Natural killer cell (primary cell): ENCODE measurements around the gene THSD7B. TPM values are rescaled to one million over a fixed set of nuclear protein-coding genes. Genes with fewer than 3 reads are reported as not detected.

ENCODE experiments used
- ATAC-seq, 3 donors: fragments of 150-1000 bp in 2 of 3; fragments of 200-7000 bp in 1 of 3; cut with Tn5 transposase; 1 replicate in 1 of 3; 2 replicates in 2 of 3; pipeline ENCODE4 v1.10.0; 2021; ENCODE audit warnings: mild to moderate bottlenecking in 2 of 3, moderate library complexity in 2 of 3
- DNase-seq, 2 donors: peaks; one replicate each; pipeline versions ENCODE4 v3.0.0 to v3.0.0-alpha.2; 2013 to 2021; ENCODE audit warnings: mixed read lengths in 1 of 2
- H3K27ac ChIP-seq: one replicate; pipeline ENCODE4 v1.5.1; 2013; ENCODE audit warnings: mild to moderate bottlenecking, low read length
- H3K27me3 ChIP-seq: one replicate; pipeline ENCODE4 v1.6.1; 2013; ENCODE audit warnings: low read length; ENCODE audit not compliant: control insufficient read depth, insufficient read depth
- H3K36me3 ChIP-seq: one replicate; pipeline ENCODE4 v1.6.1; 2013; ENCODE audit warnings: low read length; ENCODE audit not compliant: control insufficient read depth, insufficient read depth
- H3K4me1 ChIP-seq: one replicate; pipeline ENCODE4 v1.6.1; 2013; ENCODE audit warnings: low read length; ENCODE audit not compliant: control insufficient read depth, insufficient read depth
- H3K4me3 ChIP-seq: one replicate; pipeline ENCODE4 v1.5.1; 2013; ENCODE audit warnings: low read length
- H3K9me3 ChIP-seq: one replicate; pipeline ENCODE4 v1.6.1; 2013; ENCODE audit warnings: low read length; ENCODE audit not compliant: control insufficient read depth, insufficient read depth
- H3K27ac Mint-ChIP-seq, 2 donors: one replicate each; pipeline ENCODE4 v1.8.0; 2022; ENCODE audit warnings: mild to moderate bottlenecking in 2 of 2, mixed read lengths in 2 of 2, moderate library complexity in 1 of 2
- H3K27me3 Mint-ChIP-seq, 2 donors: one replicate each; pipeline ENCODE4 v1.8.0; 2022; ENCODE audit warnings: low read depth in 2 of 2, mixed read lengths in 2 of 2
- H3K36me3 Mint-ChIP-seq: one replicate; pipeline ENCODE4 v1.8.0; 2022; ENCODE audit warnings: mixed read lengths
- H3K4me1 Mint-ChIP-seq, 2 donors: one replicate each; pipeline ENCODE4 v1.8.0; 2022; ENCODE audit warnings: mixed read lengths in 2 of 2
- H3K4me3 Mint-ChIP-seq: one replicate; pipeline ENCODE4 v1.8.0; 2022; ENCODE audit warnings: mild to moderate bottlenecking, moderate library complexity, mixed read lengths
- H3K9me3 Mint-ChIP-seq, 2 donors: one replicate each; pipeline ENCODE4 v1.8.0; 2022; ENCODE audit warnings: mixed read lengths in 2 of 2
- WGBS: methylation state at CpG from one replicate; pipeline ENCODE4 v1.1.7; 2013; ENCODE audit warnings: missing lambda C conversion rate; ENCODE audit not compliant: insufficient coverage; 5-methylcytosine and 5-hydroxymethylcytosine counted together
- intact Hi-C: fragments of 100-400 bp; cut with micrococcal nuclease; formaldehyde crosslinking; loops from one replicate; pipeline ENCODE4 v1.14.2; 2022
- total RNA-seq, 4 donors: library from RNA; stranded (reverse); fragments of 120-200 nt in 1 of 4; gene quantifications; one replicate each; pipeline versions ENCODE4 v1.2.3 to v1.2.4, GENCODE V29; 2013 to 2022
- TF ChIP-seq, protein P1 (sequence below): fragments of 200-600 bp; IDR thresholded peaks from one replicate; pipeline ENCODE4 v1.8.0; 2022; ENCODE audit warnings: antibody characterized with exemption

THSD7B gene
- total RNA-seq, 3 donors from 2014 or later (not counting 1 experiment from before 2014, with no cell fraction given), result not detected

- Histone ChIP-seq H3K9me3 (peaks cover 2% of the 10 kb centered on the region), H3K4me1 (no peaks in the 10 kb centered on the region), H3K4me3 (no peak overlapping the region), H3K27ac (no peak overlapping the region), H3K27me3 (no peaks in the 10 kb centered on the region), H3K36me3 (no peaks in the 10 kb centered on the region)
- TF ChIP-seq, protein P1, sequence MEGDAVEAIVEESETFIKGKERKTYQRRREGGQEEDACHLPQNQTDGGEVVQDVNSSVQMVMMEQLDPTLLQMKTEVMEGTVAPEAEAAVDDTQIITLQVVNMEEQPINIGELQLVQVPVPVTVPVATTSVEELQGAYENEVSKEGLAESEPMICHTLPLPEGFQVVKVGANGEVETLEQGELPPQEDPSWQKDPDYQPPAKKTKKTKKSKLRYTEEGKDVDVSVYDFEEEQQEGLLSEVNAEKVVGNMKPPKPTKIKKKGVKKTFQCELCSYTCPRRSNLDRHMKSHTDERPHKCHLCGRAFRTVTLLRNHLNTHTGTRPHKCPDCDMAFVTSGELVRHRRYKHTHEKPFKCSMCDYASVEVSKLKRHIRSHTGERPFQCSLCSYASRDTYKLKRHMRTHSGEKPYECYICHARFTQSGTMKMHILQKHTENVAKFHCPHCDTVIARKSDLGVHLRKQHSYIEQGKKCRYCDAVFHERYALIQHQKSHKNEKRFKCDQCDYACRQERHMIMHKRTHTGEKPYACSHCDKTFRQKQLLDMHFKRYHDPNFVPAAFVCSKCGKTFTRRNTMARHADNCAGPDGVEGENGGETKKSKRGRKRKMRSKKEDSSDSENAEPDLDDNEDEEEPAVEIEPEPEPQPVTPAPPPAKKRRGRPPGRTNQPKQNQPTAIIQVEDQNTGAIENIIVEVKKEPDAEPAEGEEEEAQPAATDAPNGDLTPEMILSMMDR, result no peak
- Mint-ChIP-seq H3K36me3 (no peaks in the 10 kb centered on the region), H3K4me1 (no peaks in the 10 kb centered on the region), H3K27ac (no peak overlapping the region), H3K4me3 (no peak overlapping the region), H3K27me3 (no peaks in the 10 kb centered on the region), H3K9me3 (peaks cover 4 to 5% of the 10 kb centered on the region in 2 donors)
- DNase-seq (no peak), ATAC-seq (no peak)
- WGBS, result 87% methylated on average over 4 of the region's 4 CpGs
- intact Hi-C loops, result no loop called here
These were observed 136.4 kb downstream of the THSD7B start for GRCh38 chr2:136901732-136902131.

- Histone ChIP-seq H3K27me3 (no peaks in the 10 kb centered on the region), H3K36me3 (no peaks in the 10 kb centered on the region), H3K9me3 (no peaks in the 10 kb centered on the region), H3K27ac (no peak overlapping the region), H3K4me1 (no peaks in the 10 kb centered on the region), H3K4me3 (no peak overlapping the region)
- no peak for ATAC-seq
- Mint-ChIP-seq H3K4me3 (no peak overlapping the region), H3K27ac (no peak overlapping the region), H3K27me3 (no peaks in the 10 kb centered on the region), H3K4me1 (no peaks in the 10 kb centered on the region), H3K9me3 (peaks cover 4 to 7% of the 10 kb centered on the region in 2 donors), H3K36me3 (no peaks in the 10 kb centered on the region)
- TF ChIP-seq, protein P1, result no peak
- intact Hi-C loops, result no loop called here
- no peak for DNase-seq
- WGBS, result 67% methylated on average over 2 of the region's 2 CpGs
These were observed 140.4 kb downstream of the THSD7B start for GRCh38 chr2:136905779-136906178.

DNA sequence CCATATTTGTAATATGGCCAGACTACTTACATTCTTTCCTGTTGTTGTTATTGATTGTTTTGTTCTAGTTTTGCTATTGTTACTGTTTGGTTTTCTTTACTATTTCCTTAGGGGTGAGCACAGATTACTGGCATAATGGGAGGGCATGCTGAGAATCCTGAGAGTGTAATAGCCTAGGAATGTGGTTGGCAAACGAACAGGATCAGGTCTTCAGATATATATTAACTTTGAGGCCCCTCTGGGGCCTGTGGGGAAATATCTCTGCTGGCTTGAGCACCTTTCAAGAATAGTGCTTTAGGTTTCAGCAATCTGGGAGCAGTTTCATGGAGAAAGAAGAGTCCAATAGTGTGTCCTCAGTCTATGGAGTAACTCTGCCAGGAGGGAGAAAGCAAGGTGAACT is 144.4 kb downstream of the THSD7B start:
- TF ChIP-seq, protein P1, result no peak
- H3K27me3 Mint-ChIP-seq, result no peaks in the 10 kb centered on the region
- ATAC-seq (no peak), DNase-seq (no peak)
- H3K27ac Mint-ChIP-seq, result no peak overlapping the region
- no peaks in the 10 kb centered on the region for H3K4me1 Mint-ChIP-seq
- intact Hi-C loops, result no loop called here
- Histone ChIP-seq H3K4me3 (no peak overlapping the region), H3K9me3 (no peaks in the 10 kb centered on the region), H3K4me1 (no peaks in the 10 kb centered on the region), H3K27ac (no peak overlapping the region), H3K27me3 (no peaks in the 10 kb centered on the region), H3K36me3 (no peaks in the 10 kb centered on the region)
- peaks cover 9 to 14% of the 10 kb centered on the region in 2 donors for H3K9me3 Mint-ChIP-seq
- no peak overlapping the region for H3K4me3 Mint-ChIP-seq
- 53% methylated on average over 1 of the region's 1 CpG for WGBS
- H3K36me3 Mint-ChIP-seq, result no peaks in the 10 kb centered on the region

DNA sequence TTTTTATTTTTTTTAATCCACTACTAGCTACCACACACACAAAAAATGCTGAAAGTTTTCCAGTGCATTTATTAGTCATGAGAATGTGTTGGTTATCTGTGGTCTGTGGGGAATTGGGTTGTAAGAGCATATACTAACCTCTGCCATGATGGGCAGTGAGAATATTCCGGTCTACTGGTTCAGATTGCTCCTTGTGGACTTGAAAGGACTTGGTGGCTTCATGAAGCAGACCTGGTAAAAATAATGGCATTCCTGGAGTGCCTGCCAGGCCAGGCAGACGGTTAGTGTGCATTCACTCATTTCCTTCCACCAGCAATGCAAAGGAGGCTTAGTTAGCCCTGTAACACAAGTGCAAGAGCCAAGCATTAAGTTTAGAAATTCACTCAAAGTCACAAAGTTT is 150.8 kb downstream of the THSD7B start:
- Mint-ChIP-seq H3K27me3 (no peaks in the 10 kb centered on the region), H3K4me1 (no peaks in the 10 kb centered on the region), H3K36me3 (no peaks in the 10 kb centered on the region), H3K4me3 (no peak overlapping the region), H3K9me3 (peaks cover 5 to 9% of the 10 kb centered on the region in 2 donors), H3K27ac (no peak overlapping the region)
- no peak for DNase-seq
- WGBS, result 87% methylated on average over 2 of the region's 2 CpGs
- Histone ChIP-seq H3K4me1 (no peaks in the 10 kb centered on the region), H3K9me3 (no peaks in the 10 kb centered on the region), H3K27ac (no peak overlapping the region), H3K36me3 (no peaks in the 10 kb centered on the region), H3K4me3 (no peak overlapping the region), H3K27me3 (no peaks in the 10 kb centered on the region)
- TF ChIP-seq, protein P1, result no peak
- intact Hi-C loops, result no loop called here
- ATAC-seq, result no peak
